Body of pancreas (tissue), 4 donors: ENCODE measurements around the gene KCNQ5. TPM values are rescaled to one million over a fixed set of nuclear protein-coding genes. Genes with fewer than 3 reads are reported as not detected.

Experiments used
- ATAC-seq: fragments of 150-250 bp; one replicate; pipeline ENCODE4 v1.9.1; 2016
- DNase-seq, 4 donors: peaks; one replicate each; pipeline ENCODE4 v3.0.0-alpha.2; 2019
- H3K27ac ChIP-seq, 4 donors: fragments of 200-600 bp; sonication (generic); 1 replicate in 3 of 4; 2 replicates in 1 of 4; pipeline versions ENCODE4 v1.5.1 to v1.6.1; 2016 to 2019; ENCODE audit warnings: mild to moderate bottlenecking in 1 of 4, mixed read lengths in 1 of 4, moderate library complexity in 1 of 4
- H3K27me3 ChIP-seq, 2 donors: fragments of 200-600 bp; sonication (generic); one replicate each; pipeline ENCODE4 v1.6.0; 2016; ENCODE audit warnings: mild to moderate bottlenecking in 1 of 2
- H3K36me3 ChIP-seq, 2 donors: fragments of 200-600 bp; sonication (generic); replicated peaks in 1 of 2; 2 replicates each; pipeline ENCODE4 v1.5.1; 2016; ENCODE audit warnings: low read depth in 2 of 2; ENCODE audit not compliant: insufficient read depth in 1 of 2
- H3K4me1 ChIP-seq: fragments of 200-600 bp; sonication (generic); one replicate; pipeline ENCODE4 v1.6.0; 2016
- H3K4me3 ChIP-seq, 2 donors: fragments of 200-600 bp; sonication (generic); 1 replicate in 1 of 2; 2 replicates in 1 of 2; pipeline ENCODE4 v1.5.1; 2016 to 2019
- H3K9me3 ChIP-seq, 3 donors: fragments of 200-600 bp; sonication (generic); 1 replicate in 2 of 3; 2 replicates in 1 of 3; pipeline ENCODE4 v1.5.1; 2016
- POLR2A ChIP-seq, 3 donors: fragments of 450-650 bp; IDR thresholded peaks; one replicate each; pipeline ENCODE4 v1.6.1; 2016; ENCODE audit warnings: antibody characterized with exemption in 3 of 3, mild to moderate bottlenecking in 2 of 3
- WGBS, 2 donors: methylation state at CpG; one replicate each; pipeline ENCODE4 v1.1.5; 2017; 5-methylcytosine and 5-hydroxymethylcytosine counted together
- intact Hi-C: fragments of 100-400 bp; cut with DNase I; formaldehyde crosslinking; loops from one replicate; pipeline ENCODE4 v1.15.1; 2023
- total RNA-seq, 2 donors: library from RNA; depleted of rRNA; stranded (reverse); fragments of >200 nt; gene quantifications; one replicate each; pipeline ENCODE4 v1.1.0, GENCODE V29; 2016
- TF ChIP-seq, protein P1 (sequence below), 7 experiments: fragments of 450-650 bp in 4 of 7; fragments of 200-600 bp in 3 of 7; sonication (generic) in 3 of 7; IDR thresholded peaks; one replicate each; pipeline ENCODE4 v1.5.1; 2016 to 2019; ENCODE audit warnings: antibody characterized with exemption in 7 of 7

KCNQ5 gene
- total RNA-seq, 2 donors from 2014 or later: 1.0 to 1.6 TPM

DNA sequence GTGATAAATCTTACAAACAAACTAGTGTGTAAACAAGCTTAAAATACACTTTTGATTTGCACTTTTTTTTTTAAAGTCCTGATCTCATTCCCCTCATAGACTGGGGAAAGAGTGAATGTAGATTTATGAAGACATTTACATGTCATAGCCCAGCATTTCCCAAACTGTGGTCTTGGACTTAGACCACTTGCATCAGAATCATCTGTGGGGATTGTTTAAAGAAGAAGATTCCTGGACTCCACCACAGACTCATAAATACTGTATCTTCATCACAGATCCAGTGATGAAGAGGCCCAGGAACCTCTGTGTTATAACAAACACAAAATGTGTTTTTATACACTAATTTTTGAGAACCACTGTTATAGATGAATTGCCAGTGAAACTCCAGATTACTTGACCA, 99.5 kb downstream of the KCNQ5 start:
- no peaks in the 10 kb centered on the region for H3K4me1 ChIP-seq
- H3K27ac ChIP-seq: no peak overlapping the region
- ATAC-seq (no peak), DNase-seq (no peak)
- intact Hi-C loops: no loop called here
- TF ChIP-seq, protein P1, sequence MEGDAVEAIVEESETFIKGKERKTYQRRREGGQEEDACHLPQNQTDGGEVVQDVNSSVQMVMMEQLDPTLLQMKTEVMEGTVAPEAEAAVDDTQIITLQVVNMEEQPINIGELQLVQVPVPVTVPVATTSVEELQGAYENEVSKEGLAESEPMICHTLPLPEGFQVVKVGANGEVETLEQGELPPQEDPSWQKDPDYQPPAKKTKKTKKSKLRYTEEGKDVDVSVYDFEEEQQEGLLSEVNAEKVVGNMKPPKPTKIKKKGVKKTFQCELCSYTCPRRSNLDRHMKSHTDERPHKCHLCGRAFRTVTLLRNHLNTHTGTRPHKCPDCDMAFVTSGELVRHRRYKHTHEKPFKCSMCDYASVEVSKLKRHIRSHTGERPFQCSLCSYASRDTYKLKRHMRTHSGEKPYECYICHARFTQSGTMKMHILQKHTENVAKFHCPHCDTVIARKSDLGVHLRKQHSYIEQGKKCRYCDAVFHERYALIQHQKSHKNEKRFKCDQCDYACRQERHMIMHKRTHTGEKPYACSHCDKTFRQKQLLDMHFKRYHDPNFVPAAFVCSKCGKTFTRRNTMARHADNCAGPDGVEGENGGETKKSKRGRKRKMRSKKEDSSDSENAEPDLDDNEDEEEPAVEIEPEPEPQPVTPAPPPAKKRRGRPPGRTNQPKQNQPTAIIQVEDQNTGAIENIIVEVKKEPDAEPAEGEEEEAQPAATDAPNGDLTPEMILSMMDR (IDR thresholded peaks at IDR 0.05): no peak
- no peak for TF ChIP-seq POLR2A (IDR thresholded peaks at IDR 0.05)
- no peaks in the 10 kb centered on the region for H3K36me3 ChIP-seq
- H3K9me3 ChIP-seq: no peaks in the 10 kb centered on the region
- H3K4me3 ChIP-seq: no peak overlapping the region
- H3K27me3 ChIP-seq: no peaks in the 10 kb centered on the region

DNA sequence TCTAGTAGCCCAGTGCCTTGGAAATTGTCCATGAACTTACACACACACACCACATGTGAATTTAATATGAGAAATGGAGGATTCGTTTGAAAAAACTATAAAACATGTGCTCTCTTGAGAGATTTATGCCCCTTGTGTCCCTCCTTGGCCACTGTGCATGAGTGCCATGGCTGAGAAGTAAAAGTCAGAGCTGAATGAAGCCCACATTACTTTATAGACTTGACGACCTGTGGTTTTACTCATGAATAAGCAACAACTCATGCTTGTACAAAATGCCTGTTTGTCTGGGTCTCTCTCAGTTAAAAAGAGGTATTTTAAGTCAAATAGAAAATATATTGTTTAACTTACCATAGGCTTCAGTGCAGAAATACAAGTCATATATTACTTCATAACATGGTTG, 102.7 kb downstream of the KCNQ5 start:
- 23 to 37% methylated on average over 2 of the region's 2 CpGs for WGBS, 2 donors
- no peaks in the 10 kb centered on the region for H3K9me3 ChIP-seq
- ATAC-seq (no peak), DNase-seq (no peak)
- no peaks in the 10 kb centered on the region for H3K27me3 ChIP-seq
- H3K36me3 ChIP-seq: no peaks in the 10 kb centered on the region
- TF ChIP-seq POLR2A (IDR thresholded peaks at IDR 0.05): no peak
- TF ChIP-seq, protein P1 (IDR thresholded peaks at IDR 0.05): no peak
- H3K4me3 ChIP-seq: no peak overlapping the region
- intact Hi-C loops: no loop called here
- no peaks in the 10 kb centered on the region for H3K4me1 ChIP-seq
- no peak overlapping the region for H3K27ac ChIP-seq

DNA sequence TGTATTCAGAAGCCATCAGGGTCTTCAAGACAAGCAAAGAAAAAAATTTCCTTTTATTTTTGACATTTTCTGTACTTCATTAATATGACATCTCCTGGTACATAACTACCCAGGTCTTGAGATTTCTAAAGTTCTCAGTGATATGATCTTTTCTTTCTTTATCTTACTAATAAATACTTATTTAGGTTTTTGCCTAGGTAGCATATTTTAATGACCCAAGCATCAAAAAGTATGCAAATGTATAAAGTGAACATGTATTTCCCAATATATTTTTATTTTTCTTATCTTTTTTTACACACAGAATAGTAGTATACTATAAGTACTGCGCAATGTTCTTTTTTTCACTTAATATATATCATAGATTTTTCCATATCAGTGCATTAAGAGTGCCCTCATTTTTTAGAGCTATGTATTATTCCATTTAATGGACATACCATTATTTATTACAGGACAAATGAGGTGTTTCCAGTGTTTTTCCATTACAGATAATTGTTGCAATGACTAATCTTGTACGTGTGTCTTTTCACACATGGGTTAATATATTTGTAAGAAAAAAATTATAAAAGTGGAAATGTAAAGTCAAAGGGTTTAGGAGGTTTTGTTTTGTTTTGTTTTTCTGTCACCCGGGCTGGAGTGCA, 107.0 kb downstream of the KCNQ5 start:
- DNase-seq: no peak
- Histone ChIP-seq H3K27ac (no peak overlapping the region), H3K4me1 (no peaks in the 10 kb centered on the region), H3K9me3 (no peaks in the 10 kb centered on the region), H3K4me3 (no peak overlapping the region), H3K27me3 (no peaks in the 10 kb centered on the region), H3K36me3 (no peaks in the 10 kb centered on the region)
- TF ChIP-seq, protein P1 (IDR thresholded peaks at IDR 0.05): no peak
- no peak for TF ChIP-seq POLR2A (IDR thresholded peaks at IDR 0.05)
- 60 to 68% methylated on average over 3 of the region's 3 CpGs for WGBS, 2 donors
- intact Hi-C loops: no loop called here
- ATAC-seq: no peak

DNA sequence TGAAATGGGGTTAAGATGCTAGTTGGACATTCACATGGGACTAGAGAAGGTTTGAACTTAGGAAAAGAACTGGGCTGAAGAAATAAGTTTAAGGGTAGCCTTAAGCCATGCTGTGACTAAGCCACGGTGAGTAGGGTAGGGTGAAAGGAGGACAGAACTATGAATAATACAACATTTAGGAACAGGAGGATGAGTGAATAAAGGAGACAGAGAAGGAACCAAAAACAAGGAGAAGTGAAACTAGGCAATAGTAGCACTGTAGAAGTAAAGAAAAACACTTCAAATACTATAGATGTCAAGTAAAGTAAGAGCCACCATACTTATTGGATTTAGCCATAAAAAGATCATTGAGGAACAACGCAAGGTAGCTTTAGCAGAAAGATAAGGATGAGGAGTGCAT, 111.2 kb downstream of the KCNQ5 start:
- TF ChIP-seq, protein P1 (IDR thresholded peaks at IDR 0.05): no peak
- TF ChIP-seq POLR2A (IDR thresholded peaks at IDR 0.05): no peak
- Histone ChIP-seq H3K4me1 (no peaks in the 10 kb centered on the region), H3K27ac (no peak overlapping the region), H3K9me3 (no peaks in the 10 kb centered on the region), H3K27me3 (no peaks in the 10 kb centered on the region), H3K4me3 (no peak overlapping the region), H3K36me3 (no peaks in the 10 kb centered on the region)
- WGBS, 2 donors: 70 to 80% methylated on average over 2 of the region's 2 CpGs
- intact Hi-C loops: no loop called here
- ATAC-seq (no peak), DNase-seq (no peak)

DNA sequence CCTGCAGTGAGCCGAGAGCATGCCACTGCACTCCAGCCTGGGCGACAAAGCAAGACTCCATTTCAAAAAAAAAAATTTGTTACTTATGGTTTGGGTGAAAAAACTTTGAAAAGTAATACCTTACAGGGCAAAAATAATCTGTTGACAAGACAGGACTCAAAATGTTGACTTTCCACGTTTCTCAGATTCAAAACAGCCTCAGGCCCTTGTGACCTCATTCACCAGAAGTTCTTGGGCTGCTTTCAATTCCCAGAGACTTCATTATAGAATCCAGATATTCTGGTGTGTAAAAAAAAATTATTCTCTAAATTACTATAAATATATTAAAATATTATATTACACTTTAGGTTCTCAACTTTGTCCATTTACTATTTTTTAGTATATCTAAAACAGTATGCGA, 116.2 kb downstream of the KCNQ5 start:
- no peak overlapping the region for H3K4me3 ChIP-seq
- intact Hi-C loops: no loop called here
- ATAC-seq: no peak
- no peak for DNase-seq
- 81 to 82% methylated on average over 4 of the region's 4 CpGs for WGBS, 2 donors
- no peaks in the 10 kb centered on the region for H3K36me3 ChIP-seq
- H3K9me3 ChIP-seq: no peaks in the 10 kb centered on the region
- no peaks in the 10 kb centered on the region for H3K4me1 ChIP-seq
- H3K27ac ChIP-seq: no peak overlapping the region
- H3K27me3 ChIP-seq: no peaks in the 10 kb centered on the region
- TF ChIP-seq, protein P1 (IDR thresholded peaks at IDR 0.05): no peak
- TF ChIP-seq POLR2A (IDR thresholded peaks at IDR 0.05): no peak
